GM18861 (cell line): ENCODE data around the gene TOR1AIP1.
A peak's percentile ranks its signal among the peaks of the same experiment; 100 is the strongest.
"Not testable (repeated sequence)": the region's sequence is repeated elsewhere in the genome, so short reads cannot be mapped to it uniquely, and the experiment has no call there.

ENCODE experiments used
- ATAC-seq: cut with Tn5 transposase; IDR thresholded peaks from one replicate; pipeline ENCODE4 v1.9.1; 2021; ENCODE audit not compliant: unreplicated experiment

TOR1AIP1 gene

DNA sequence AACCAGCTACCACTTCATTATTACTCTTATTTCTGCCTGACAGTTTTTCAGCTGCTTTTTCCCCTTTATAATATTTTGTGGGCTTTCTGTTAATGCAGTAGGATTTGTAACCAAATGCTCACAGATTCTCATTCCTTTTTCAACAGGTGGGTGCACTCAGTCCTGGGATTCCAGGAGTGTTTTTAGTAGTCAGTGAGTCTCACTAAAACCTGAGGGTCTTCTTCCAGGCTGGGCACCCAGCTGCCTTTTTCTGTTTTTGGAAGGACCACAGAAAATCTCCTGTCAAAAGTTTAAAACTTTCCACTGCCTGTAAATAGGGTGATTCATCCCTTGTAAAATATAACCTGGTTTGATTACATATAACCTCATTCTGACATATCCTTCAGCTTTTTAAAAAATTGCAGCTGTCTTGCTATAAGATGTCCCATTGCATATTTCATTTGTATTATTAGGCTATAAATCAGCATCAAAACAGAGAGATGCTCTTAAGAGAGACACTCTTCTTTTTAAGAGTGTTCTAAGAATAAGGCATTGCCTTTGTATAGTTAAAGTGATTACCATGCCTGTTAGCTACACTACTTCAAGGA, 55.7 kb downstream of the TOR1AIP1 start:
- ATAC-seq: no peak

DNA sequence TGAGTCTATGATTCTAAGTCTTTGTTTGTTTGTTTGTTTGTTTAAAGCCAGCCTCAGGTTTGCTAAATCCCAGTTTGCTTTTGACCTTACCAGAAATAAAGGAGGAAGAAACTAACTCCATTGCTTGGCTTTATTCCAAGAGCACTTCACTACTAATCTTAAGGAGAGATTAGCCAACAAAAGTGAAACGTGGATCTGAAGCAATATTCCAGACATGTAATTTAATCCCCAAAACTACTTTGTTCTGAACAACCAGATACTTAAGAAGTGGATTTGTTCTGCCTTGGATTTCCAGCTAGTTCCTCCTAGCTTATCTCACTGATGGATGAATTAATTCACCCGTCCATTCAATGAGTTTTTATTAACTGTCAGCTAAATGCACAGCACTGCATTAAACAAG, 56.7 kb downstream of the TOR1AIP1 start:
- no peak for ATAC-seq

DNA sequence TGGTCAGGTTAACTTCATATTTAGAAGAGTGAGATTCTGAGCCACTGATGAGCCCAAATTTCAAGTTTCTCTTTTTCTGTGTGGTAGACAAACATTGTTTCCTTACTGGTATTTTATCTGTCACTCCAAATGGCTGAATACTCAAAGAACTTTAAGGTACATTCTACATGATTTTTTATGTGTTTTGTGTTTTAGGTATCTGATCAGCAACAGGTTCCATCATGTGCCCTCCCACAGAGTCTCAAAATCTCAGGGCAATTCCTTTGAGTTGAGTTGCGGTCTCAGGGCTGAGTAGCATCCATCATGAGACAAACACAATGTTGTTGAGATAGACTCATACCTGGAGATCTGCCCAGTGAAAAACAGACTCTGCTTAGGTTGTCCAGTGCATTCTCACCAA, 57.9 kb downstream of the TOR1AIP1 start:
- ATAC-seq: no peak

DNA sequence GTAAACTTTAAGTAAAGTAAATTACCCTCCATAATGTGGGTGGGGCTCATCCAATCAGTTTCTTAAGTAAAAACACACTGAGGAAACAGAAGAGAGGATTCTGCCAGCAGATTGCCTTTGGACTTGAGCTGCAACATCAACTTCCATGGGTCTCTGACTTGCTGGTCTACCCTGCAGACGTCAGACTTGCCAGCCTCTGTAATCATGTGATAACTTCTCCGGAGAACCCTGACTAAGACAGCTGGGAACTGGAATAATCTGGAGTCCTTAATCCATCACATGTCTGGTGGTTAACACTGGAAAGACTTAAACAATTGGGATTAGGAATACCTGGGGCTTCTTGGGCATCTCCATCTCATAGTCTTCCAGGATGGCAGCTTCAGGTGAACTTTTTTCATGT, 59.4 kb downstream of the TOR1AIP1 start:
- no peak for ATAC-seq

DNA sequence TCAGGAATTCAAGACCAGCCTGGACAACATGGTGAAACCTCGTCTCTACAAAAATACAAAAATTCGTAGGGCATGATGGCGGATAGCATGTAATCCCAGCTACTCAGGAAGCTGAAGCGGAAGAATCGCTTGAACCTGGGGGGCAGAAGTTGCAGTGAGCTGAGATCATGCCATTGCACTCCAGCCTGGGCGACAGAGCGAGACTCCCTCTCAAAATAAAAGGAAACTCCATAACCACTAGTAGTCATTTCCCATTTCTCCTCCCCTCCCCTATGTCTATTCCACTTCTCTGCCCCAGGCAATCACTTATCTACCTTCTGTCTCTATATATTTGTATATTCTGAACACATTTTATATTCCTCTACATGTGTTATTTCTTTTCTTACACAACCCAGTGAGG, 68.6 kb downstream of the TOR1AIP1 start:
- ATAC-seq: no peak

DNA sequence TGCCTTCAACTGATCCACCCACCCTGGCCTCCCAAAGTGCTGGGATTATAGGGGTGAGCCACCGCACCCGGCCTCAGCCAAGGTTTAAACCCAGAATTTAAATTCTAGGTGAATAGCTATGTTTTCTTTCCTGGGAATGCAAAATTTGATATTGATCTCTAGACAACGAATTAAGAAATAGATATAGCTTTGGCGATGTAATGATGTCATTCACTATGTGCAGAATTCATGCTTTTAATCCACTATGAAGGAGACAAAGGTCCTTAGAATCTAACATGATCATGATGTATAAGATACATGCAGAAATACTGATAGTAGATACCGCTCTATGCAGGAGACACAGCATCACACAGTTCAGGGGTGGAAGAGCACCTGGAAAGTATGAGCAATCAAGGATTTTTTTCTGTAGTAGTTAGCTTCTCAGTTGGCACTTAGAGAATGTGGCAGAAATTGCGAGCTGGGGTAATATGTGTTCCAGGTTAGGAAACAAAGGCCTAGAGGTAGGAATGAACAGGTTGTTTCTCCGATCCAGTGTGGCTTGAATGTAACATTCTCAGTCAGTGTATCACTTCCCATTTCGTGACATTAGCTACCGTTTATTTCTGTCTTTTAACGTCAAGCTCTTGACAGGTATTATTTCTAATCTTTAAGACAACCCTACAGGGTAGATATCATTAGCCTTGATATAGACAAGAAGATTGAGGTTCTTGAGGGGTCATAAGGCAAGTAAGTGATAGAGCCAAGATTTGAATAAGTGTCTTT, 69.5 kb downstream of the TOR1AIP1 start:
- no peak for ATAC-seq

DNA sequence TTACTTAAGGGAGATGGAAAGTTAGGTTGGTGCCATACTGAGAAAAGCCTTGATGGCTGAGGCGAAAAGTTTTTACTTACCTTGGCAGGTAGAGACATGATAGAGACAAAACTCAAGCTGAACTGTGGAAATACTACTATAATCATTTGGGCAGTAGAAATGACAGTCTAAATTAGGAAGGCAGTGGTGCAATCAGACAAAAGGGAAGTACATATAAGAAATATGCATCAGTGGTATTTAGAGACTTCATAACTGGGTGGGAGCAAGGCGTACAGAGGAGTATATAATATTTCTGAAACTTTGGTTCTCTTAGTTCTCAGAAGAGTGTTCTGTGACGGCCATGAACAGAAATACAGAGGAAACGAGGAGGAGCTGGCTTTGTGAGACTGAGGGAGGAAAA, 70.1 kb downstream of the TOR1AIP1 start:
- no peak for ATAC-seq

DNA sequence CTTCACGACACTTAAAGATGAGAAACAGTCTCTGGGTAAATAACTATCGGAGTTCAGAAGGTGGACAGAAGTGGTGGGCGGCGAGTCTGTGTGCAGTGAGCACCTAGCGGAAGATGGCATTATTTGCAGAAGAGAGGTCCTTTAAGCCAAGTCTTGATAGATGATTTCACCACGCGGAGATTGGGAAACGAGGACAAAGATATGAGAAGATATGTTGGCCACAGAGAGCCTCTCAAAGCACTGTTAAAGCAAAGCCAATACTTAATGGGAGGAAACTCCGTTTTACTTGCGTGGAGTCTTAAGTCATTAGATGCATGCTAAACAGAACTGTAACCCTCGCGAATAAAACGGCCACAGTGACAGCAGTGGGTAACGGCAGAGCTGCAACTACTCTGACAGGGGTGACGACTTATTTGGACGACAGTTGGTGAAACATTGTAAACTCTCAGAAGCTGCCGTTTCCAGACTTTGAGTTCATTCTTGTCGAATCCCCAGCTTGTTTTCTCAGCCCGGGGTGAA, 71.9 kb downstream of the TOR1AIP1 start:
- ATAC-seq: no peak

DNA sequence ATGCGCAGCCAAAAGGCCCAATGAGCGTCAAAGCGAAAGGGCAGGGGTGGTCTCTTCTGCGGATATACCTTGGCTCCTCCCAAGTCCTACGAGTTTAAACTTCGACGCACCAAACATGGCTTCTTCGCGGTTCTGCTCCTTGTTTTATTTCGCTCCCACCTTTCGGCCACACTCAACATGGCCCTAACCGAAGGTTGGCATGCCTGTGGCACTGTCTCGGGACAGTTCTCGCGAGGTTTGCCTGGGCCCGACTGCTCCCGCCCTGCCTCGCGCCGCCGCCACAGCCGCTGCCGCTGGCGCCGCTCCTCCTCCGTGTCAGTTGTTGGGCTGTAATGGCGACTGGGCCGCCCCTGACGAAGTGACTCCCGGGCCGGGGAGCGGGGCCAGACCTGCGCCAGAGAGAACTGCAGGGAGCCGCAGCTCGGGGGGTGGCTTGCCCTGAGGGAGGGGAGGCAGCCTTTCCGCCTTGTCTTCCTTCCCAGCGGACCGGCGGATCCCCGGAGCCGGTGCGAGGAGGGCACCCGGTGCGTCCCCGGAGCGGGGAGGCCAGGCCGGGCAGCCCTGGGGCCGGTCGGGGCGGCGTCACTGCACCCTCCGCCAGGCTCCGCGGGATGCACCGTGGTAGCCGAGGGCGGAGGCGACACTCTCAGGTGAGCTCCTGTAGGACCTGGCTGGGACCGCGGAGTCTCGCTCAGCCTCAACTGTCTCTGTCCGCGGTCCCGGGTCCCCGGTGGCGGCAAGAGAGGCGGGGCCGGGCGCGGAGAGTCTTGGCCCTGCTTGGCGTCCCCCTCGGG, 72.6 kb downstream of the TOR1AIP1 start, which contains the start of gene CEP350:
CEP350 (plus strand) TSS at position 318 of the 794 bp plus-strand sequence. CDS start 31,372 bp downstream, outside the sequence.
- peak; percentile 86 for ATAC-seq

DNA sequence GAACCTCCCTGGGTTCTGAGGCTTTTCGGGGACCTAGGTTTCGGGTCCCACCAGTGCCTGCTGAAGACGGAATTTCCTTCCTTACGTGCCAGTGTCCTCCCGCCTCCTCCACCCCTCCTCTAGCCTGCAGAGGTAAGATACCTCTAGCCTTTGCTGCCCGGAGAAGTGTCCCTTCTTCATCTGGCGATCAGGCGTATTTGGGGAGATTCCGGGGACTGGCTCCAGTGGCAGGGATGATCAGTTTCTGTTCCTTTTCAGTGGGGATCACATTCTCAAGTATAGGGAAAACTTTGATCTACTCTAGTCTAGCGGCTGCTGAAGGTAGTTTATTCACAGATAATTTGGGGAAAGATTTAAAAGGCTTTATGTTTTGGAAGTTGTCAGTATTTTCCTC, 73.2 kb downstream of the TOR1AIP1 start:
- ATAC-seq: no peak

DNA sequence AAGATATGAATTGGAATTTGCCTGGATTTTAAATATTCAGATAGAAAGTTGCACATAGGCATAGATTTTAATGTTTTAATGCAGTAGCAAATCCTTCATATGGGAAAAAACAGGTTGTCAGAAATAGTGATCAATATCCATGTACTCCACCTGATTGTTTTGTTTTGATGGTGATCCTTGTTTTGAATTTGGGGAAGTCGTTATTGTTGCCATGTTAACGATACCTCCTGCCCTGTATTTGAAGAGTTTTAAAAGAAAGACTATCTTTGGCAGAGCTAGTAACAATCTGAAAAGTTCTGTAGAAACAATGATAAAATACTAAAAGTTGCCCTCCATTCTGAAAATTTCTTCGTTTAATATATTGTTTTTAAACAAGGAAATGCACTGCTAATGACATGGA, 73.6 kb downstream of the TOR1AIP1 start:
- no peak for ATAC-seq

DNA sequence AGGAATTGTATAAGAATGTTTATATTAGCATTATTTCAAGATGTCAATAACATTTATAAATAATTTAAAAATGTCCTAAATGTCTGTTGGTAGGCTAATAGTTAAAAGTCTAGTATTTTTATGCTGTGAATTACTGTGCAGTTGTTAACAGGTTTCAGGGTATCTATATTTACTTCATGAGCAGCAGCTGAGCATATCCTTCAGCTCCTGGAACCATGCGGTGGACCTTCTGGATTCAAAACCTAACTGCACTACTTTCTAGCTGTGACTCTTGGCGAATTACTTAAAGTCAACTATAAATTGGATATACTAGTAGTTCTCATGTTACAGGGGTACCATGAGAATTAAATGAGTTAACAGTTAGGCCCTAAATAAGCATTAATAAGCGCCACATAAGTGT, 76.3 kb downstream of the TOR1AIP1 start:
- no peak for ATAC-seq

DNA sequence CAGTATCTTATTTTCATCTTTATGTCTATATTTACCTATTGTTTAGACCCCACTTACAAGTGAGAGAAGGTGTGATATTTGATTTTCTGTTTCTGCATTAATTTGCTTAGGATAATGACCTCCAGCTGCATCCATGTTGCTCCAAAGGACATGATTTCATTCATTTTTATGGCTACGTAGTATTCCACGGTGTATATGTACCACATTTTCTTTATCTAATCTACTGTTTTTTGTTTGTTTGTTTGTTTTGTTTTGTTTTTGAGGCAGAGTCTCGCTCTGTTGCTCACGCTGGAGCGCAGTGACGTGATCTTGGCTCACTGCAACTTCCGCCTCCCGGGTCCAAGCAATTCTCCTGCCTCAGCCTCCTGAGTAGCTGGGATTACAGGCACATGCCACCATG, 80.1 kb downstream of the TOR1AIP1 start:
- not testable (repeated sequence) for ATAC-seq

DNA sequence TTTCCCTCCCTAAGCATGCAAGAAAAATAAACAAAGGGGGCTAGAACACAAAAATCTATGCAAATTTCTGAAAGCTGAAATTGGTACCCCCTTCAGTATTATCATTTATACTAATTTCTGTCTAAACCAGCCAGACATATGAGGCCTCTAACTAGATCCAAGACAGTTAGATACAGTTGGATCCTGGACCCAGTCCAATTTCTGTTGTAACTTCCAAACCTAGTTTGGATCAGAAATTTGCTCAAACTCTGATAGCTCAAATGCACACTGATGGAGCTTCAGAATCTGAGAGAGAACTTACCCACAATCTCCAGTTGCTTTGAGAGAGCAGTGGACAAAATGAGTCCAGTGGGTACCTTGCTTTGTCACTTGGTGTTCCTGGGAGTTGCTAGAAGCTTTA, 84.5 kb downstream of the TOR1AIP1 start:
- ATAC-seq: no peak

DNA sequence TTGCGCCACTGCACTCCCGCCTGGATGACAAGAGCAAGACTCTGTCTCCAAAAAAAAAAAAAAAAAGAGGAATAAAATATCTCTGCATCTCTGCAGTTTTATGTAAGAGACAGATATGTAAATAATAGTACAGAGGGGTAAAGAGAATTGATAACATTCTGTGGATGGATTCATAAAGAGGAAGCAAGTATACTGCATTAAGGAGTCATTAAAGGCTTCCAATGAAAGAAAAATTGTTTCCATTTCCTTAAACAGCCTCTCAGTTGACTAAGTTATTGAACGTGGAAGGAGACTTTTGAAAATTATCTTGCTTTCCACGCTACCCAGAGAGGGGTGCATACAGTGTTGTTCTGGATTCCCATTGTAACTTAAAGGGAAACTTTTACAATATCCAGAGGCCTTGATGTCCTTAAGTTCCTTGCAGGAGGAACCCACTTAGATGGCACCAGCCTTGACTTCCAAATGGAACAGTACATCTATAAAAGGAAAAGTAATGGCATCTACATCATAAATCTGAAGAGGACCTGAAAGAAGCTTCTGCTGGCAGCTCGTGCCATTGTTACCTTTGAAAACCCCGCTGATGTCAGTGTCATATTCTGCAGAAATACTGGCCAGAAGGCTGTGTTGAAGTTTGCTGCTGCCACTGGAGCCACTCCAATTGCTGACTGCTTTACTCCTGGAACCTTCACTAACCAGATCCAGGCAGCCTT, 86.4 kb downstream of the TOR1AIP1 start:
- no peak for ATAC-seq

DNA sequence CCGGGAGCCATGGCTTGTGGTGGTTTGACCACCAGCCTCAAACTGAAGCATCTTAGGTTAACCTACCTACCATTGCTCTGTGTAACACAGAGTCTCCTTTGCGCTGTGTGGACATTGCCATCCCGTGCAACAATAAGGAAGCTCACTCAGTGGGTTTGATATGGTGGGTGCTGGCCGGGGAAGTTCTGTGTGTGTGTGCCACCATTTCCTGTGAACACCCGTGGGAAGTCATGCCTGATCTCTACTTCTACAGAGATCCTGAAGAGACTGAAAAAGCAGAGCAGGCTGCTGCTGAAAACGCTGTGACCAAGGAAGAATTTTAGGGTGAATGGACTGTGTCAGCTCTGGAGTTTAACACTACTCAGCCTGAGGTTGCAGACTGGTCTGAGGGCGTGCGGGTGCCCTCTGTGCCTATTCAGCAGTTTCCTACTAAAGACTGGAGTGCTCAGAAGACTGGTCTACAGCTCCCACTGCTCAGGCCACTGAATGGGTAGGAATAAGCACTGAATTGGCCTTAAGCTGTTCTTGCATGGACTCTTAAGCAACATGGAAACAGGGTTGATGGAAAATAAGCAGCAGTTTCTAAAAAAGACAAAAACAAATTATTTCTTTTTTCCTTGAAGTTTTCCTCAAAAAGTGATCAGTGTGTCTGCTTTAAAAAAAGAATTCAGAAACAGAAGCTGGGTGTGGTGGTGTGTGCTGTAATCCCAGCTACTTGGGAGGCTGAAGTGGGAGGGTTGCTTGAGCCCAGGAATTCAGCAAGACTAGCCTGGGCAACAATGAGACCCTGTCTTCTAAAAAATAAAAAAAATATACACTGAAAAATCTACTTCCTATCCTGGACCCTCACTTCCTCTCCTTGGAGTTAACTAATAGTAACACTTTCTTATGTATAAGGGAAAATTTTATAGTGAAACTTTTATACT, 87.2 kb downstream of the TOR1AIP1 start:
- ATAC-seq: no peak
